Lower leg skin (tissue), 3 donors: ENCODE measurements around the gene WWC1.

Source experiments
- POLR2A ChIP-seq, 2 donors: fragments of 450-650 bp; IDR thresholded peaks; one replicate each; pipeline ENCODE4 v1.6.1; 2016 to 2017; ENCODE audit warnings: antibody characterized with exemption in 2 of 2, mild to moderate bottlenecking in 1 of 2, moderate library complexity in 1 of 2
- TF ChIP-seq, protein P1 (sequence below), 3 donors: fragments of 450-650 bp; IDR thresholded peaks; one replicate each; pipeline ENCODE4 v1.5.1; 2016; ENCODE audit warnings: antibody characterized with exemption in 3 of 3, mild to moderate bottlenecking in 3 of 3, moderate library complexity in 2 of 3

- TF ChIP-seq, protein P1, sequence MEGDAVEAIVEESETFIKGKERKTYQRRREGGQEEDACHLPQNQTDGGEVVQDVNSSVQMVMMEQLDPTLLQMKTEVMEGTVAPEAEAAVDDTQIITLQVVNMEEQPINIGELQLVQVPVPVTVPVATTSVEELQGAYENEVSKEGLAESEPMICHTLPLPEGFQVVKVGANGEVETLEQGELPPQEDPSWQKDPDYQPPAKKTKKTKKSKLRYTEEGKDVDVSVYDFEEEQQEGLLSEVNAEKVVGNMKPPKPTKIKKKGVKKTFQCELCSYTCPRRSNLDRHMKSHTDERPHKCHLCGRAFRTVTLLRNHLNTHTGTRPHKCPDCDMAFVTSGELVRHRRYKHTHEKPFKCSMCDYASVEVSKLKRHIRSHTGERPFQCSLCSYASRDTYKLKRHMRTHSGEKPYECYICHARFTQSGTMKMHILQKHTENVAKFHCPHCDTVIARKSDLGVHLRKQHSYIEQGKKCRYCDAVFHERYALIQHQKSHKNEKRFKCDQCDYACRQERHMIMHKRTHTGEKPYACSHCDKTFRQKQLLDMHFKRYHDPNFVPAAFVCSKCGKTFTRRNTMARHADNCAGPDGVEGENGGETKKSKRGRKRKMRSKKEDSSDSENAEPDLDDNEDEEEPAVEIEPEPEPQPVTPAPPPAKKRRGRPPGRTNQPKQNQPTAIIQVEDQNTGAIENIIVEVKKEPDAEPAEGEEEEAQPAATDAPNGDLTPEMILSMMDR (IDR thresholded peaks at IDR 0.05): no peak
- TF ChIP-seq POLR2A (IDR thresholded peaks at IDR 0.05): no peak
These were observed 17.0 kb upstream of the WWC1 start for GRCh38 chr5:168274406-168274805.
